ENCODE measurements around the gene SDK1.

GRCh38 chr7:3860932-3861331, 559.9 kb downstream of the SDK1 start:
- no peak for TF ChIP-seq ZBTB33 (IDR thresholded peaks at IDR 0.05)
- TF ChIP-seq CTCF (IDR thresholded peaks at IDR 0.05; ENCODE audit: low read depth, low read length, missing input control) = no peak
- no peak for TF ChIP-seq FOXA2 (IDR thresholded peaks at IDR 0.05)
- no peak for TF ChIP-seq JUND (IDR thresholded peaks at IDR 0.05)
- TF ChIP-seq ATF3 (IDR thresholded peaks at IDR 0.05) = no peak
- TF ChIP-seq NR2F2 (IDR thresholded peaks at IDR 0.05) = no peak
- TF ChIP-seq, protein P1, sequence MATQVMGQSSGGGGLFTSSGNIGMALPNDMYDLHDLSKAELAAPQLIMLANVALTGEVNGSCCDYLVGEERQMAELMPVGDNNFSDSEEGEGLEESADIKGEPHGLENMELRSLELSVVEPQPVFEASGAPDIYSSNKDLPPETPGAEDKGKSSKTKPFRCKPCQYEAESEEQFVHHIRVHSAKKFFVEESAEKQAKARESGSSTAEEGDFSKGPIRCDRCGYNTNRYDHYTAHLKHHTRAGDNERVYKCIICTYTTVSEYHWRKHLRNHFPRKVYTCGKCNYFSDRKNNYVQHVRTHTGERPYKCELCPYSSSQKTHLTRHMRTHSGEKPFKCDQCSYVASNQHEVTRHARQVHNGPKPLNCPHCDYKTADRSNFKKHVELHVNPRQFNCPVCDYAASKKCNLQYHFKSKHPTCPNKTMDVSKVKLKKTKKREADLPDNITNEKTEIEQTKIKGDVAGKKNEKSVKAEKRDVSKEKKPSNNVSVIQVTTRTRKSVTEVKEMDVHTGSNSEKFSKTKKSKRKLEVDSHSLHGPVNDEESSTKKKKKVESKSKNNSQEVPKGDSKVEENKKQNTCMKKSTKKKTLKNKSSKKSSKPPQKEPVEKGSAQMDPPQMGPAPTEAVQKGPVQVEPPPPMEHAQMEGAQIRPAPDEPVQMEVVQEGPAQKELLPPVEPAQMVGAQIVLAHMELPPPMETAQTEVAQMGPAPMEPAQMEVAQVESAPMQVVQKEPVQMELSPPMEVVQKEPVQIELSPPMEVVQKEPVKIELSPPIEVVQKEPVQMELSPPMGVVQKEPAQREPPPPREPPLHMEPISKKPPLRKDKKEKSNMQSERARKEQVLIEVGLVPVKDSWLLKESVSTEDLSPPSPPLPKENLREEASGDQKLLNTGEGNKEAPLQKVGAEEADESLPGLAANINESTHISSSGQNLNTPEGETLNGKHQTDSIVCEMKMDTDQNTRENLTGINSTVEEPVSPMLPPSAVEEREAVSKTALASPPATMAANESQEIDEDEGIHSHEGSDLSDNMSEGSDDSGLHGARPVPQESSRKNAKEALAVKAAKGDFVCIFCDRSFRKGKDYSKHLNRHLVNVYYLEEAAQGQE (IDR thresholded peaks at IDR 0.05) = no peak
- TF ChIP-seq, protein P2, sequence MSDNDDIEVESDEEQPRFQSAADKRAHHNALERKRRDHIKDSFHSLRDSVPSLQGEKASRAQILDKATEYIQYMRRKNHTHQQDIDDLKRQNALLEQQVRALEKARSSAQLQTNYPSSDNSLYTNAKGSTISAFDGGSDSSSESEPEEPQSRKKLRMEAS (IDR thresholded peaks at IDR 0.05) = no peak
- TF ChIP-seq GABPA (IDR thresholded peaks at IDR 0.05 in 1 of 2, conservative IDR thresholded peaks at IDR 0.05 in 1 of 2) = no peak
- TF ChIP-seq SP1 (IDR thresholded peaks at IDR 0.05) = no peak
- no peak for TF ChIP-seq FOXA1 (IDR thresholded peaks at IDR 0.05)
- TF ChIP-seq RXRA (IDR thresholded peaks at IDR 0.05) = no peak
- no peak for TF ChIP-seq RAD21 (IDR thresholded peaks at IDR 0.05)
- TF ChIP-seq YY1 (IDR thresholded peaks at IDR 0.05) = no peak

Measured in liver (tissue), 3 donors.